NT2/D1 (cell line): ENCODE results near the gene KRTAP4-8.
"Not testable (repeated sequence)": the region's sequence is repeated elsewhere in the genome, so short reads cannot be mapped to it uniquely, and the experiment has no call there.

ENCODE experiments used
- YY1 ChIP-seq: IDR thresholded peaks from 2 replicates; pipeline ENCODE4 v1.6.1; 2011; ENCODE audit not compliant: insufficient read length, insufficient read depth
- ZNF274 ChIP-seq: IDR thresholded peaks from 2 replicates; pipeline ENCODE4 v1.6.1; 2011; ENCODE audit warnings: mild to moderate bottlenecking, low read depth, low read length

GRCh38 chr17:41117846-41118386, 20.0 kb upstream of the KRTAP4-8 start, which contains the start of gene KRTAP4-11:
- TF ChIP-seq YY1, ZNF274: not testable (repeated sequence)
